ENCODE results near the gene PCID2.
"Not testable (repeated sequence)": the region's sequence is repeated elsewhere in the genome, so short reads cannot be mapped to it uniquely, and the experiment has no call there.

Gene PCID2

GRCh38 chr13:113162783-113163685 lies 45.4 kb downstream of the PCID2 start:
- no peak for DNase-seq

GRCh38 chr13:113161975-113162374 lies 46.5 kb downstream of the PCID2 start:
- DNase-seq = not testable (repeated sequence)

GRCh38 chr13:113161433-113161832 lies 47.0 kb downstream of the PCID2 start:
- no peak for DNase-seq

- DNase-seq = no peak
Observed at GRCh38 chr13:113160983-113161382, 47.5 kb downstream of the PCID2 start.

- DNase-seq = no peak
Observed at GRCh38 chr13:113159701-113160100, 48.8 kb downstream of the PCID2 start.

- no peak for DNase-seq
Observed at GRCh38 chr13:113158946-113159345, 49.5 kb downstream of the PCID2 start.

GRCh38 chr13:113157929-113158747 lies 50.3 kb downstream of the PCID2 start, which contains the start of gene PROZ:
Gene PROZ, plus strand, starts transcription at chr13:113158648. Its CDS starts 13 bp downstream, at chr13:113158661.
- DNase-seq = no peak

GRCh38 chr13:113157206-113157928 lies 51.1 kb downstream of the PCID2 start:
- DNase-seq = no peak

- peak; percentile 20 for DNase-seq
Observed at GRCh38 chr13:113155982-113156655, 52.4 kb downstream of the PCID2 start.

- no peak for DNase-seq
Observed at GRCh38 chr13:113155201-113155600, 53.3 kb downstream of the PCID2 start.

GRCh38 chr13:113153810-113154748 lies 54.4 kb downstream of the PCID2 start:
- peak; percentile 66 for DNase-seq

GRCh38 chr13:113152984-113153809 lies 55.3 kb downstream of the PCID2 start:
- no peak for DNase-seq

- peak; percentile 20 for DNase-seq
Observed at GRCh38 chr13:113152691-113152983, 55.8 kb downstream of the PCID2 start.

GRCh38 chr13:113151745-113152690 lies 56.5 kb downstream of the PCID2 start:
- peak; percentile 72 for DNase-seq

- no peak for DNase-seq
Observed at GRCh38 chr13:113150550-113151365, 57.7 kb downstream of the PCID2 start.

- no peak for DNase-seq
Observed at GRCh38 chr13:113149711-113150549, 58.5 kb downstream of the PCID2 start.

- no peak for DNase-seq
Observed at GRCh38 chr13:113148940-113149503, 59.4 kb downstream of the PCID2 start.

Measured in fibroblast of skin of right quadriceps (primary cell).